ENCODE data around the gene ARHGAP4. TPM values are rescaled to one million over a fixed set of nuclear protein-coding genes. Genes with fewer than 3 reads are reported as not detected.

Gene ARHGAP4
- total RNA-seq, 2 experiments from 2014 or later = 130 to 135 TPM

DNA sequence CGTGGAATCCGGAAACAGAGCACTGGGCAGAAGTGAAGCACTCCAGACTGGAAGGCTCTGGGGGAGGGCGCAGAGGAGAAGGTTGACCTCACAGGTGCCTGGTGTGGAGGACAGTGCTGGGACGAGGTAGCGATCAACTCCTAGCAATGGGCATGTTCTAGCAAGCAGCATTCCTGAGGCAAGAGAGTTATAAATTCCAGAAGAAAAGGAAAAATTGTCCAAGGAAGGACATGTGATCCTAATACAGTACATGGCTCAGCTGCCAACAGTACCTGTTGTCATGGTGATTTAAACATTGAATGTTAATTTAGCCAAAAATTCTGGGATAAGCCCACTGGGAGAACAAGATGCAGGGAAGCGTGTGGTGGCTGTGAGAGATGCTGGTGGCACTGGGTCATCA lies 8.2 kb downstream of the ARHGAP4 start:
- ChIA-PET CTCF (no interaction called here), POLR2A (interaction anchor here (0.7 kb wide), 1 partner anchor 31 kb away, joined by 3 read pairs; no protein-coding TSS in a partner anchor)
- ATAC-seq (no peak), DNase-seq (no peak)
- Mint-ChIP-seq H3K36me3 (ENCODE audit: low read depth) (peaks cover 31% of the 10 kb centered on the region), H3K27ac (no peak overlapping the region), H3K4me3 (no peak overlapping the region), H3K4me1 (peaks cover 8% of the 10 kb centered on the region), H3K9me3 (ENCODE audit: low read depth) (no peaks in the 10 kb centered on the region), H3K27me3 (no peaks in the 10 kb centered on the region)
- intact Hi-C loops (cut with DNase I, micrococcal nuclease) = no loop called here

- Mint-ChIP-seq H3K4me1 (peaks cover 4% of the 10 kb centered on the region), H3K27me3 (no peaks in the 10 kb centered on the region), H3K9me3 (ENCODE audit: low read depth) (no peaks in the 10 kb centered on the region), H3K4me3 (no peak overlapping the region), H3K36me3 (ENCODE audit: low read depth) (peaks cover 22% of the 10 kb centered on the region), H3K27ac (no peak overlapping the region)
- DNase-seq (no peak), ATAC-seq (no peak)
- POLR2A ChIA-PET = no interaction called here
- CTCF ChIA-PET = no interaction called here
- intact Hi-C loops (cut with DNase I, micrococcal nuclease) = no loop called here
Observed at GRCh38 chrX:153913701-153914100, 12.4 kb downstream of the ARHGAP4 start.

- ChIA-PET CTCF (interaction anchor here (0.9 kb wide), 1 partner anchor 31 kb away, joined by 3 read pairs; the partner anchor contains the start of gene RENBP), POLR2A (no interaction called here)
Observed at GRCh38 chrX:153913211-153913610, 12.9 kb downstream of the ARHGAP4 start.

GRCh38 chrX:153911798-153912197 lies 14.3 kb downstream of the ARHGAP4 start:
- Mint-ChIP-seq H3K36me3 (ENCODE audit: low read depth) (peaks cover 14% of the 10 kb centered on the region), H3K27ac (peak overlapping the region; percentile 59), H3K4me3 (no peak overlapping the region), H3K4me1 (peaks cover 4% of the 10 kb centered on the region), H3K9me3 (ENCODE audit: low read depth) (no peaks in the 10 kb centered on the region), H3K27me3 (no peaks in the 10 kb centered on the region)
- ATAC-seq (no peak), DNase-seq (no peak)
- POLR2A ChIA-PET = no interaction called here
- CTCF ChIA-PET = interaction anchor here (2.3 kb wide), 1 partner anchor 13 kb away, joined by 8 read pairs; no protein-coding TSS in a partner anchor
- intact Hi-C loops (cut with DNase I, micrococcal nuclease) = no loop called here

More at GRCh38 chrX:153913211-153913610, 12.9 kb downstream of the ARHGAP4 start:
- intact Hi-C loops (cut with DNase I, micrococcal nuclease) = no loop called here
- ATAC-seq (no peak), DNase-seq (no peak)
- Mint-ChIP-seq H3K4me1 (peaks cover 4% of the 10 kb centered on the region), H3K9me3 (ENCODE audit: low read depth) (no peaks in the 10 kb centered on the region), H3K4me3 (no peak overlapping the region), H3K36me3 (ENCODE audit: low read depth) (peaks cover 22% of the 10 kb centered on the region), H3K27ac (no peak overlapping the region), H3K27me3 (no peaks in the 10 kb centered on the region)

- H3K27me3 Mint-ChIP-seq = no peaks in the 10 kb centered on the region
- H3K9me3 Mint-ChIP-seq (ENCODE audit: low read depth) = no peaks in the 10 kb centered on the region
- CTCF ChIA-PET = interaction anchor here (0.5 to 2.3 kb wide), 2 partner anchors 14 to 15 kb away, joined by 4 to 8 read pairs; no protein-coding TSS in a partner anchor
- DNase-seq = no peak
- no peak overlapping the region for H3K4me3 Mint-ChIP-seq
- no peak overlapping the region for H3K27ac Mint-ChIP-seq
- POLR2A ChIA-PET = no interaction called here
- intact Hi-C loops (cut with DNase I, micrococcal nuclease) = no loop called here
- peaks cover 8% of the 10 kb centered on the region for H3K4me1 Mint-ChIP-seq
- peaks cover 7% of the 10 kb centered on the region for H3K36me3 Mint-ChIP-seq (ENCODE audit: low read depth)
- ATAC-seq = no peak
Observed at GRCh38 chrX:153910446-153910845, 15.6 kb downstream of the ARHGAP4 start.

GRCh38 chrX:153909980-153910360 lies 16.1 kb downstream of the ARHGAP4 start:
- DNase-seq = no peak
- Mint-ChIP-seq H3K27me3 (no peaks in the 10 kb centered on the region), H3K9me3 (ENCODE audit: low read depth) (no peaks in the 10 kb centered on the region), H3K27ac (no peak overlapping the region), H3K4me1 (peaks cover 8% of the 10 kb centered on the region), H3K36me3 (ENCODE audit: low read depth) (peaks cover 7% of the 10 kb centered on the region), H3K4me3 (no peak overlapping the region)
- POLR2A ChIA-PET = no interaction called here
- ATAC-seq = no peak
- CTCF ChIA-PET = no interaction called here
- intact Hi-C loops (cut with DNase I, micrococcal nuclease) = no loop called here

GRCh38 chrX:153909024-153909979 lies 16.8 kb downstream of the ARHGAP4 start:
- no peak overlapping the region for H3K27ac Mint-ChIP-seq
- peaks cover 11% of the 10 kb centered on the region for H3K4me1 Mint-ChIP-seq
- peak; percentile 24 for ATAC-seq
- H3K4me3 Mint-ChIP-seq = no peak overlapping the region
- H3K9me3 Mint-ChIP-seq (ENCODE audit: low read depth) = no peaks in the 10 kb centered on the region
- DNase-seq = no peak
- POLR2A ChIA-PET = no interaction called here
- intact Hi-C loops (cut with DNase I, micrococcal nuclease) = no loop called here
- H3K36me3 Mint-ChIP-seq (ENCODE audit: low read depth) = peaks cover 5% of the 10 kb centered on the region
- CTCF ChIA-PET = no interaction called here
- no peaks in the 10 kb centered on the region for H3K27me3 Mint-ChIP-seq

- H3K27ac Mint-ChIP-seq = no peak overlapping the region
- POLR2A ChIA-PET = no interaction called here
- DNase-seq (no peak), ATAC-seq (no peak)
- no peaks in the 10 kb centered on the region for H3K27me3 Mint-ChIP-seq
- H3K4me1 Mint-ChIP-seq = peaks cover 20% of the 10 kb centered on the region
- no peak overlapping the region for H3K4me3 Mint-ChIP-seq
- CTCF ChIA-PET = interaction anchor here (0.7 kb wide), 1 partner anchor 164 kb away, joined by 3 read pairs; no protein-coding TSS in a partner anchor
- no peaks in the 10 kb centered on the region for H3K9me3 Mint-ChIP-seq (ENCODE audit: low read depth)
- intact Hi-C loops (cut with DNase I, micrococcal nuclease) = no loop called here
- peaks cover 2% of the 10 kb centered on the region for H3K36me3 Mint-ChIP-seq (ENCODE audit: low read depth)
Observed at GRCh38 chrX:153908219-153908860, 17.7 kb downstream of the ARHGAP4 start.

DNA sequence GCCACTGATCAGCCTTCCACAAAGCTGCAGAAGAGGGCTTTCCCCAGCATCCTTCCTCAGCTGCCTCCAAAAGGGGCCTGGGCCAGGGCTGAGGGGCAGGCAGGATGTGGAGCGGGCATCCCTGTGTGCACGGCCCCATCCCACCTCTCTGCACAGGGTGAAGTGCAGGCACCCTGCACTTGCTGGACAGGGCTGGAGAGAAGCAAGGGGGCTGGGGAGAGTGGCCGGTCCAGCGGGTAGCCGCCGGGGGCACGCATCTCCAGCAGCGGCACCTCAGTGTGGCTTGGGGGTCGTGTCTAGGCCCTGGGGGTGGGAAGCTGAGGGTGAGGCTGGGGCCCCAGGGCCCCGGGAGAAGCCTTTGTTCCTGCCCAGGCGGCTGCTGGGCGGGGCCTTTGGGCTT lies 18.6 kb downstream of the ARHGAP4 start:
- ATAC-seq (no peak), DNase-seq (no peak)
- Mint-ChIP-seq H3K4me3 (no peak overlapping the region), H3K4me1 (peaks cover 23% of the 10 kb centered on the region), H3K9me3 (ENCODE audit: low read depth) (no peaks in the 10 kb centered on the region), H3K27me3 (no peaks in the 10 kb centered on the region), H3K36me3 (ENCODE audit: low read depth) (peaks cover 2% of the 10 kb centered on the region), H3K27ac (no peak overlapping the region)
- CTCF ChIA-PET = interaction anchor here (0.7 kb wide), 1 partner anchor 163 kb away, joined by 3 read pairs; no protein-coding TSS in a partner anchor
- intact Hi-C loops (cut with DNase I, micrococcal nuclease) = no loop called here
- POLR2A ChIA-PET = interaction anchor here (1.0 kb wide), 1 partner anchor 18 kb away, joined by 3 read pairs; the partner anchor contains the start of gene ARHGAP4

DNA sequence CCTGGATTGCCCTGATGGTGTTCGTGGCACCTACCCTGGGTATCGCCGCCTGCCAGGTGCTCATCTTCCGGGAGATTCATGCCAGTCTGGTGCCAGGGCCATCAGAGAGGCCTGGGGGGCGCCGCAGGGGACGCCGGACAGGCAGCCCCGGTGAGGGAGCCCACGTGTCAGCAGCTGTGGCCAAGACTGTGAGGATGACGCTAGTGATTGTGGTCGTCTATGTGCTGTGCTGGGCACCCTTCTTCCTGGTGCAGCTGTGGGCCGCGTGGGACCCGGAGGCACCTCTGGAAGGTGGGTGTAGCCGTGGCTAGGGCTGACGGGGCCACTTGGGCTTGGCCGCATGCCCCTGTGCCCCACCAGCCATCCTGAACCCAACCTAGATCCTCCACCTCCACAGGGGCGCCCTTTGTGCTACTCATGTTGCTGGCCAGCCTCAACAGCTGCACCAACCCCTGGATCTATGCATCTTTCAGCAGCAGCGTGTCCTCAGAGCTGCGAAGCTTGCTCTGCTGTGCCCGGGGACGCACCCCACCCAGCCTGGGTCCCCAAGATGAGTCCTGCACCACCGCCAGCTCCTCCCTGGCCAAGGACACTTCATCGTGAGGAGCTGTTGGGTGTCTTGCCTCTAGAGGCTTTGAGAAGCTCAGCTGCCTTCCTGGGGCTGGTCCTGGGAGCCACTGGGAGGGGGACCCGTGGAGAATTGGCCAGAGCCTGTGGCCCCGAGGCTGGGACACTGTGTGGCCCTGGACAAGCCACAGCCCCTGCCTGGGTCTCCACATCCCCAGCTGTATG lies 19.7 kb downstream of the ARHGAP4 start:
- Mint-ChIP-seq H3K4me1 (peaks cover 28% of the 10 kb centered on the region), H3K9me3 (ENCODE audit: low read depth) (no peaks in the 10 kb centered on the region), H3K27me3 (no peaks in the 10 kb centered on the region), H3K27ac (peak overlapping the region; percentile 31), H3K4me3 (no peak overlapping the region), H3K36me3 (ENCODE audit: low read depth) (no peaks in the 10 kb centered on the region)
- no peak for DNase-seq
- POLR2A ChIA-PET = interaction anchor here (1.0 kb wide), 1 partner anchor 19 kb away, joined by 3 read pairs; the partner anchor contains the start of gene ARHGAP4
- peak; percentile 12 for ATAC-seq
- intact Hi-C loops (cut with DNase I, micrococcal nuclease) = no loop called here
- CTCF ChIA-PET = interaction anchor here (1.0 kb wide), 1 partner anchor 15 kb away, joined by 3 read pairs; no protein-coding TSS in a partner anchor

GRCh38 chrX:153905481-153906095 lies 20.5 kb downstream of the ARHGAP4 start:
- Mint-ChIP-seq H3K9me3 (ENCODE audit: low read depth) (no peaks in the 10 kb centered on the region), H3K4me1 (peaks cover 35% of the 10 kb centered on the region), H3K4me3 (no peak overlapping the region), H3K27ac (no peak overlapping the region), H3K27me3 (no peaks in the 10 kb centered on the region), H3K36me3 (ENCODE audit: low read depth) (no peaks in the 10 kb centered on the region)
- ATAC-seq (no peak), DNase-seq (no peak)
- CTCF ChIA-PET = no interaction called here
- intact Hi-C loops (cut with DNase I, micrococcal nuclease) = no loop called here
- POLR2A ChIA-PET = no interaction called here

Measured in activated CD4-positive, alpha-beta T cell treated with anti-CD3 and anti-CD28 coated beads for 36 hours (primary cell).